Stromal cell of bone marrow (primary cell): Measurements from ENCODE around the gene EFCAB14.
A peak's percentile ranks its signal among the peaks of the same experiment; 100 is the strongest.
"Not testable (repeated sequence)": the region's sequence is repeated elsewhere in the genome, so short reads cannot be mapped to it uniquely, and the experiment has no call there.

ENCODE experiments used
- DNase-seq: peaks from one replicate; pipeline ENCODE4 v3.0.0-alpha.2; 2012; ENCODE audit warnings: low read depth

EFCAB14 gene

DNA sequence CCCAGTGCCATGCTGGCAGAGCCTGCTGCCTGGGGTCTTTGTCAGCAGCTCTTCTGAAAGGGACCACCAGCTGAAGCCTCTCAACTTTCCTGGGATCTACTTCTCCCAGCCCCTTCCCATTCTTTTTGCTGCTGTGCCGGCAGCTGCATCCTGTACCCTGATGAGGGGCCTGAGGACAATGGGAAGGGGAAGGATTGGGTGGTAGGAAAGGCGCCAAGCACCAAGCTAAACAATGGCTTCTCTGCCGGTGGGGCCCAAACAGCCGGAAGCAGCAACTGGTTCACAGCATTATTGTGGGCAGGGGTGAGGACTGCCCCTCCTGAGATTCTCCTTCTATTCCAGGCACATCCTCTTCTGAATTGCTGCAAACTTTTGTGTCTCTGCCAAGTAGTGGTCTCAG, 5.0 kb upstream of the EFCAB14 start:
- no peak for DNase-seq

DNA sequence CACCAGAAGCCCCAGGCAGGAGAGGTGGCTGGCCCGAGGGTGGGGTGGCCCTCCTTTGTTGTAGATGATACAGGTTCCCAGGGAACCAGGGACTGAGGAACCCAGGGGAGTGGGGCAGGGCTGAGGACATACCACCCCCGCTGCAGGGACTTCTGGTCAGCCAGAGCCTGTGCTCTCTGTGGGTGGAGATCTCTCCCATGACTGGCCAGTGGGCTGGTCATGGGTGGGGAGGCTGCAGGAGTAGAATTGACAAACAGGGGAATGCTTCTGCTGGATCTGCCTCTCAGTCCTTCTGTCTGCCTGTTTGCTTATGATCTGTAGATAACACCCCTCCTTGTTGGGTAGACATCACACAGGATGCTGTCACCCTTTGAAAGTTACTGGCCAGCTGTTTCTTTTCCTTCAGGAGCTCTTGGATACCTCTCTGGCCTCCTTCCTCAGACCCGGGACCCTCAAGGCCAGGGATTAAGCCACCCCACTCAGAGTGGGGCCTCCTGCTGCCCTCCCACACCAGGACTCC, 2.8 kb upstream of the EFCAB14 start:
- DNase-seq, result no peak

DNA sequence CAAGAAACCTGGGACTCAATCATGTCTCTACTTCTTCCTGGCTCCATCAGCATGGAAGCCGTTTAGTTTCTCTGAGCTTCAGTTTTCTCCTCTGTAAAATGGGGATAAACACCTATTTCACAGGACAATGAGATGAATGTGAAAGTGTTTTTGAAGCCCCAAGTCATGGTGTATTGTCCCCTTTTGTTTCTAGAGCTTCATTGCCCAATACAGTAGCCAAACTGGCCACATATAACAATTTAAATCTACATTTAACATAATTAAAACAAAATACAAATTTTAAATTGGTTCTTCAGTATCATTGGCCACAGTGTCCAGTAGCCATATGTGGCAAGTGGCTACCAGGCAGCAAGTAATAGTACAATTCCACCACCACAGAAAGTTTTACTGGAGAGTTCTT, 2.3 kb upstream of the EFCAB14 start:
- no peak for DNase-seq

DNA sequence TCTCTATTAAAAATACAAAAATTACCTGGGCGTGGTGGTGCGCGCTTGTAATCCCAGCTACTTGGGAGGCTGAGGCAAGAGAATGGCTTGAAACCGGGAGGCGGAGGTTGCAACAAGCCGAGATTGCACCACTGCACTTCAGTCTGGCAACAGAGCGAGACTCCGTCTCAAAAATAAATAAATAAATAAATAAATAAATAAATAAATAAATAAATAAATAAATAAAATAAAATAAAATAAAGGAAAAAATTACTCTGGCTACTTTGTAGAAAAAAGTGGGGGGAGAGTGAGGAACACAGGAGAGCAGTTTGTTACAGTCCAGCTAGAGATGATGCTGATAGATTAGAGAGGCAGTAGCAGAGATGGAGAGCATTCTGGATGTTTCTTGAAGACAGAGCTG, 1.4 kb upstream of the EFCAB14 start:
- not testable (repeated sequence) for DNase-seq

DNA sequence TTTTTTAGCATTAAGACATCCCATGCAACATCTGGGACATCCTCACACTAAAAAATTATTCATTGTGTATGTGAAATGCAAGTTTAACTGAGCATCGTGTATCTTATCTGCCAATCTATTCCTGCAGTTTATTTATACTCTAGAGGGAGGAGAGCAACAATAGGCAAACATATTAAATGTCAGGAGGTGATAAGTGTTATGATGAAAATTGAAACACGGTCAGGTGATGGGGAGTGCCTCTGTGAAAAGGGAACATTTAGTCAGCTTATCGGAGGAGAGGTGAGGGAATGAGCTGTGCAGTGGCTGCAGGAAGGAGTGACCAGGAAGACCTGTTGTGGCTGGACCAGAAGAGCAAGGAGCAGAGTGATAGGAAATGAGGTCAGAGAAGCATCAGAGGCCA, 775 bp upstream of the EFCAB14 start:
- no peak for DNase-seq

DNA sequence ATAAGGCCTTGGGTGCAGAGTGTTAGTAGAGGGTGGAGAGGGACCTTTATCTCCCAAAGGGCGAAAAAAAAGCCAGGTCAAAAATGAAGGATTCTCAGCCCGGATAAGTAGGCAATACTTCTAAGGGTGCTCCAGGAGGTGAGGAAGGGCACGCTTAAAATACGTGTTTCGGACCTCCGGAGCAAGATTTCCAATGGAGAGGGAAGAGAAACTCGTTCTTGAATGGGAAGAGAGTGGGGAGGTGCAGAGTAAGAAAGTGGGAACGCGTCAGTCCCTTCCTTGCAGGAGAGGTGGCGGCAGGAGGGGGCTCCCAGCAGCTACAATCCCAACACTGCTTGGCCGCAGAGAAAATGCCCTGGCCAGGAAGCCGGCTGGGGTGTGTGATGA, 581 bp downstream of the EFCAB14 start:
- no peak for DNase-seq

DNA sequence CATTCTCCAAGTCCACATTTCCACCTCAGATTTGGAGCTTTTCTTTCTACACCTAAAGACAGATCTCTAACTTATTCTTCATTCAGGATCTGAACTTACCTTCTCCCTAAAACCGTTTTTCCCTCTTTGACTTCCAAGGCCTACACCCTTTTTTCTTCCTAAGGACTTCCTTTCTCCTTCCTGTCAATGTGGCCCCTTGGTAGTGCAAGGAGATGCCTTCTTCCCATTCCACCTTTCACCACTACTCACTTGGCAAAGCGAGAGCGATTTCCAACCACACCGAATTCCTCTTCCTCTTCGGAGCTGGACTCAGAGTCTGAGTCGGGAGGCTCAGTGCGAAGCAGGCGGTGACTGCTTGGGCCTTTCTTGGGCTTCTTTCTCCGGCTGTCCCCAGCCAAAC, 1.3 kb downstream of the EFCAB14 start:
- DNase-seq, result no peak

DNA sequence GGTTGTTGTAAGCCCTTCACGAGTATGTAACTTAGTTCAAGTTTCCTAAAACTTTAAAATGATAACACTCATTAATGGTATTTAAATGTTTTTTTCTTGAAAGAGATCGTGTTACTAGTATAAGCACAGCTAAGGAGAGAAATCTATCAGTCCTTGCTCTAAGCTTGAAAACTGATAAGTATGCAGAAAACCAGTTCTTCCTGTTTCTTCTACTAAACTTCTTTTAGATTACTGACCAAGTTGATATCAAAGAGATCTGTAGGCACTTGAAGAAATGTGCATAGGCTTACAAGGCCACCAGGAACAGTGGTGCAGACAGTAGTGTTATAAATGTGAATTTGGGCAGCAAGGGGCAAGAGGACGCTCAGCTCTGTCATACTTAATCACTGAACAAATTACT, 3.9 kb downstream of the EFCAB14 start:
- DNase-seq, result no peak

DNA sequence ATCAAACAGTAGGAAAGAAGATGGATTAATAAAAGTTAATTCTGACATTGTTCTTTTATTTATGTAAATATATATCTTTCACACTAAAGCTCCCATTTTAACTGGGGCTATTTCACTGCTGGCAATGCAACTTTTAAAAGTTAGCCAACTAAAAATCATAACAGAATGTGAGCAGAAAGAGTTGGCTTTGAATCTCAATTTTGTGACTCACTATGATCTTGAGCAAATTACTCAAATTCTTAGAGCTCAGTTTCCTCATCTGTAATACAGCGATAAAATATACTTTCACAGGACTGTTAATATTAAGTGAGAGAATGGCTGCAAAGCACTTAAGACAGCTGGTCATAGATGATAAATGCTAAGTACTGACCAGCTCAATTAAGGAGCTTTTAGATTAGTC, 10.8 kb downstream of the EFCAB14 start:
- DNase-seq, result no peak

DNA sequence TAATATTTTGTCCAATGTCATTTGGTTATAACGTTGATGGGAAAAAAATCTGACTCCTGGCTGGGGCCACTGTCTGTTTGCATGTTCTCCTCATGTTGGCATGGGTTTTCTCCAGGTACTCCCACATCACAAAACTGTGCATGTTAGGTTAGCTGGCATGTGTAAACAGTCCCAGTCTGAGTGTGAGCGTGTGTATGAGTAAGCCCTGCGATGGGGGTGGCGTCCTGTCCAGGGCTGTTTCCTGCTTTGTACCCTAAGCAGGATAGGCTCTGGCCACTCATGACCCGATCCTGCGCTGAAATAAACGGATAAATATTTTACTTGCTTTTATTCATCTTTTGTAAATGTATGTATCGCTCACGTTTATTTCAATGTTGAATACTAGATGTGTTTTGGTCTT, 13.5 kb downstream of the EFCAB14 start:
- no peak for DNase-seq

DNA sequence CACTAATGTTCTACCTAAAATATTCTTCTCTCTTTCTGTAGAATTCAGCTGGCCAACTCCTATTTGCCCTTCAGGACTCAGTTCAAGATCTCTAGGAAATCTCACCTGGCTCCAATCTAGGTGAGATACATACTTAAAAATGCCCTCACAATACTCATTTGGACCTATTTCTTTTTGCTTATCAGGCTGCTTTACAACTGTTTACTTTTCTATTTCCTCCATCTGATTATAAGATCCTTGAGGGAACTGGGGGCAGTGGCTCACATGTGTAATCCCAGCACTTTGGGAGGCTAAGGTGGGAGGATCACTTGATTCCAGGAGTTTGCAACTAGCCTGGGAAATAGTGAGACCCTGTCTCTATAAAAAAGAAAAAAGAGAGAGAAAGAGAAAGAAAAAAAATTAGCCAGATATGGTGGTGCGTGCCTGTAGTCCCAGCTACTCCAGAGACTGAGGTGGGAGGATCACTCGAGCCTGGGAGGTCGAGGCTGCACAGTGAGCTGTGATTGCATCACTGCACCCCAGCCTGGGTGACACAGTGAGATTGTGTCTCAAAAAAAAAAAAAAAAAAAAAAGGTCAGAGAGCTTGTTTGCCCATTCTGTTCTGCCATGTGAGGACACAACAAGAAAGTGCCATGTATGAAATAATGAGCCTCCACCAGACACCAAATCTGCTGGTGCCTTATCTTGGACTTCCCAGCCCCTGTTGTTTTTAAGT, 14.8 kb downstream of the EFCAB14 start:
- DNase-seq, result no peak

DNA sequence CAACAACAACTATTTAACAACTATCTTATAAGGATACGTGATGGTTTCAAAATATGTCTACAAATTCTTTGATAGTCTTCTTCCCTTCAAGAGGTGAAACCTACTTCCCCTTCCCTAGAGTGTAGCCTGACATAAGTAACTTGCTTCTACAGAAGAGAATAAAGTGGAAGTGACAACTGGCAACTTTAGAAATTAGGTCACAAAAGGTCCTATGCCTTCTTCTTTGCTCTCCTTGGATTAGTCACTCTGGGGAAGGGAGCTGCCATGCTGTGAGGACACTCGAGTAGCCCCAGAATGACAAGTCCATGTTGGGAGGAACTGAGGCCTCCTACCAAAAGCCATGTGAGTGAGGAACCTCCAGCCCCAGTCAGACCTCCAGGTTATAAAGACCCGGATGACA, 19.2 kb downstream of the EFCAB14 start:
- no peak for DNase-seq

DNA sequence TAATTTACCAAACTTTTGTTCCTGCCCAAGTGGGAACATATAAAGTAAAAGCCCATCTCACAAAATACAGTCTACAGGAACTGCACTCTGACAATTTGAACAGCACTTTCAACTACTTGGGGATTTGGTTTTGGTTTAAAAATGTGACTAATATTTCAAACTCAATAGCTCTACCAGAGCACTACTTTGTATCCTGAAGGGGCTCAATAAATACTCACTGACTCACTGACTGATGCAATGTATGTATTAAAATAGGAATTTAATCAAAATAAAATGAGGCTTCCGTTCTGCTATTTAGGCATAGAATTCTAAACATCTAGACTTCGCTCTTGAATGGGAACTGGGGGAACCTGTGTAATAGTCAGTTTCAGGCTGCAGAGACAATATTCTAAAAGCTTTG, 21.9 kb downstream of the EFCAB14 start:
- no peak for DNase-seq

DNA sequence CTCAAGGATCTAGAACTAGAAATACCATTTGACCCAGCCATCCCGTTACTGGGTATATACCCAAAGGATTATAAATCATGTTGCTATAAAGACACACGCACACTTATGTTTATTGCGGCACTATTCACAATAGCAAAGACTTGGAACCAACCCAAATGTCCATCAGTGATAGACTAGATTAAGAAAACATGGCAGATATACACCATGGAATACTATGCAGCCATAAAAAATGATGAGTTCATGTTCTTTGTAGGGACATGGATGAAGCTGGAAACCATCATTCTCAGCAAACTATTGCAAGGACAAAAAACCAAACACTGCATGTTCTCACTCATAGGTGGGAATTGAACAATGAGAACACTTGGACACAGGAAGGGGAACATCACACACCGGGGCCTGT, 24.2 kb downstream of the EFCAB14 start:
- not testable (repeated sequence) for DNase-seq

DNA sequence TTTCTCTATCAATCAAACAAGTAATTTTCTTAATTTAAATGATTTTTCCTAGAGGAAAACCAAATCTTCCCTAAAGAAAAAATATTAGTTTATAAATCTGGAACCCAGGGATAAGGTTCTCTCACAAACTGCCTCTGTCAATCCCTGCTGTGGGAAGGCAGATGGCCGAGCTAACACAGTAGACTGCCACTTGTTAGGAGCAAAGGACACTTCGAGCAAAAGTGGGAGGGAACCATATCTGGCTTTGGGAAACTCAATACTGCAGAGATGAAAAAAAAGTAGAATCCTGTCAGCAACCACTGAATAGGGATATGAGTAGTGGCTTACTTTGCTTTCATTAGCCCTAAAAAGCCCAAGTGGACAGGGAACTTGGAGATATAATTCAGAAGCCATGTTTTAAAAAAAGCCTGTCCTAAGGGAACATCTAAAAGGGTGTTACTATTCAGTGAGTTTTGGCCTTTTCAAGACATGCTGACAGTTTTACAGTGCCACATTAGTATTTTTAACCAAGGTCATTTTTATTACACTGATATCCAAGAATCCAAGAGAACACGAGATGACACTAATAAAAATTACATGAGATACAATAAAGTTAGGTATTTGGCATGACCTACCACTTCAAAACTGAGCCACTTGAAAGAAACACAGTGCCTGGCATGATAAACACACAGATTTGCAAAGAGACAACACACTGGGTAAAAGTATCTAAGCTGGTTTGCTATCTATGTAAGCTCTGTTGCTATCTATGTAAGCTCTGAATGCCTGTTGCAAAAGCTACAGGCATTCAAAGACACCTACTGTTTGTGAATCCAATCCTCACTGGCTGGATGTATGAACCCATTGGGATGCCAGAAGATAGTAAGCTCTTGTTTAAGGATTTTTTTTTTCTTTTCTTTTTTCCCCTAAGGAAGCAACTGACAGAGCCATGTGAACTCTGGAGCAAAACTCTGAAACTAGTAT, 25.8 kb downstream of the EFCAB14 start:
- DNase-seq, result no peak

DNA sequence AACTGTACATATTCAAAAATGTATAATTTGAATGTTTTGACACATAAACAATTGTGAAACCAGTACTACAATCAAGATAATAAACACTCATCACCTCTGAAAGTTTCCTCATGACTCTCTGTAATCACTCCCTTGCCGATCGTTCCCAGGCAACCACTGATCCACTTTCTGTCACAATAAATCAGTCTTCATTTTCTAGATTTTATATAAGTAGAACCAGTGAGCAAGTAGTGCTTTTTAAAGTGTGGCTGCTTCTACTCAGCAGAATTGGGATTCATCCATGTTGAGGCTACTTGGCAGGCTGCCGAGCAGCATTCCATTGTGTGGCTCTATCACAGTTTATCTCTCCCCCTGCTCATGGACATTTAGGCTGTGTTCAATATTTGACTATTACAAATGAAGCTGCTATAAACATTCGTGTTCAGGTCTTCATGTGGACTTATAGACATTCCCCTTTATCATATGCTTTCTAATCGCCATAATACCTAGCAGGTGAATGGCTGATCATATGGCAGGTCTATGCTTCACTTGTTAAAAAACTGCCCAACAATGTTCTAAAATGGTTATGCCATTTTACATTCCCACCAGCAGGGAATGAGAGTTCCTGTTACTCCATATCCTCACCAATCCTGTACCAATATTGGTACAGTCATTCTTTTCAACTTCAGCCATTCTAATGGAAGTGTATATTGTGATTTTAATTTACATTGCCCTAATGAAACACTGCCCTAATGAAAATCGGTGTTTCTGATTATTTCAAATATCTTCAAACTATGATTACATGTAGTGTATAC, 26.7 kb downstream of the EFCAB14 start:
- no peak for DNase-seq

DNA sequence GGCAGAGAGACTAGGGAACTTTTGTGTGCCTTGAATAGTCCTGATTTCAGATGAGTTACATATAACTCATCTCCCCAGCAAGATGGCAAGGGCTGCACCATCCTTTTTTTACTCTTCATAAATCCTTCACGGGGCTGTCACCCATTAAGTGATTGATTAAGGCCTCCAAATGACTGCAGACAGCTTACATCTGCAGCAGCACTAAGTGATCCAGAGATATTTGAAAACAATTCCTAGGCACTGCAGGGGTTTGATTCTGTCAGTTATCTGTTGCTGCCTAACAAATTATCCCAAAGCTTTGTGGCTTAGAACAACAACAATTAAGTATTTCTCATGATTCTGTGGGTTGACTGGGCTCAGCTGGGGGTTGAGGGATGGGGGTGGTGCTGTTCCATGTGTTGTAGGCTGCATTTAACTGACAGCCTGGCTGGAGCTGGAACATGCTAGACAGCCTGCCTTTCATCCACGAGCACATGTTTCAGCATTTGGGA, 27.9 kb downstream of the EFCAB14 start:
- DNase-seq, result no peak

DNA sequence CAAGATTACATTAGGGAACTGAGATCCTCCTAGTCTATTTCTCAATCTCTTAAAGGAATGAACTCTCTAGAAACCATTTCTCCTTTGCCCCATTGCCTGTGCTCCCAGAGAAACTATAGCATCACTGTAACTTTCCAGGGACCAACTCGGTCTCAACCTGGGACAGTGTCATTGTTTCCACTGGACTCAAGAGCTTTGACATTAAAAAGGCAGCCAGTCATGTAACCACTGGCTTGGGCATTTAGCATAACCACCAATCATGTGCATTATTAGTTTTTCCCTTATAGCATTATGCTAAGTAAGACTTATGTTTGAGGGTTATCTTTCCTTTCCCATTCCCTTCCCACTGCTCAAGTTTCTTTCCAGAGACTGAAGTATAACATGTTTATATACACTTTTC, 29.0 kb downstream of the EFCAB14 start:
- DNase-seq, result no peak

DNA sequence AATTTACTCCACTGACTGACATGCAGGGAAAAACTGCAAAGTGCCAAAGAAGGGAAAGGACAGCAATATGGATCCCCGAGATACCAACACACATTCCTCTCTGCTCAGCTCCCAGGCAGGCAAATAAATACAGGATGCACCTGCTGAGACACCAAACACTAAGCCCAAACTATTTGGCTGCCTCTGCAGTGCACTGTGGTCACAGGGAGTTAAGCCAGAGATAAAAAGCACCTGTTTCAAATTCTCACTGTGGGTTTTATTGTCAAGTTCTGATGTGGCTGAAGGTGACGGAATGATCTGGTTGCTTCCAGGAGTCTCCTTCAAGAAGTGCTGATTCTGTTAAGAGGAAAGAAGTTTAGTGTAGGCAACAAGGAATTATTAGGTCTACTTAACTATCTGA, 29.6 kb downstream of the EFCAB14 start:
- DNase-seq, result no peak

DNA sequence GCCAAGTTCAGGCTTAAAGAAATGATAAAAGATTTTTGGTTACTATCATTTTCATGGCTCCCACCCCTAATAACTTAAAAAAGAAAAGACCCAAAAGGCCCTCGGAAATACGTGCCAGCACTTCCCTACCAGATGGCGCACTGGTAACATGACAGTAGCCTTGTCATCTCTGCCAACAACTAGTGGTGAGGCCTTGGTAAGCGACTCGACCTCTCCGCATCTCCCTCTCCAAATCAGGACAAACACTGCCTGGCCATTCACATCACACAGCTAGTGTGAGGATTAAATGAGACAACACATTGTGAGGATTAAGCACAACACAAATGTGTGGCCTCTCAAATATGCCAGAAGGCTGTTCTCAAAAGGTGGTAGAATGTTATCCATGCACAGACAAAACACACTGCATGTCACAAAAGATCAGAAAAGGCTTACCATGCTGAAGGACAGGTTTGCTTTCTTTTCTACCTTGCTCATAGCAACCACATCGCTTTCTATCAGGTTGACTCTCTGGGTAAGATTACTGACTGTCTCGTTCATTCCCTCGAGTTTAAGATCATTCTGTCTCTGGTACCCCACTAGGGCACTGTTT, 30.9 kb downstream of the EFCAB14 start:
- no peak for DNase-seq

DNA sequence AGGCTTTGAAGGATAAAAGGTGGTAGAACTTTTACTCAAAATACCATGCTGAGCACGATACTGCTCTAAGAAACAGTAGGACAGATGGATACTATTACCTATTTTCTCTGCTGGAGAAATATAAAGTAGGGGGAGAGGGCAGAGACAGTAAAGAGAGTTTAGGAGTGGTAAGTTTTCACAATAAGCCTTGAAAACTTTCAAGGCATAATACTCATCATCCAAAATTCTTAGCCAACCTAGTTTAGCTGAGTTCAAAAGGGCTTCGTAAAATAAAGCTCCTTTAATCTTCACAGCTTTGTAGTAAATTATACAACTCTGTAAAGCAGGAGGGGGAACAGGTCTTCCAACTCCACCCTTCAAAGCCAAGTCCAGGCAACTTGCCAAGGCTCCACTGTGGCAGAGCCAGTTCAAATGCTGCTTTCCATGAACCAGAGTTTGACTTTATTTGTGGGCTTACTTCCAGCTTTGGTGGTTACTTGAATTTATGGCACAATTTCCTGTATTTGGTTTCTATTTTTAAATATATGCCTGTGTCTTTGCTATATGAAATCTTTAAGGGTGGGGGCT, 31.7 kb downstream of the EFCAB14 start:
- DNase-seq, result peak; percentile 67

DNA sequence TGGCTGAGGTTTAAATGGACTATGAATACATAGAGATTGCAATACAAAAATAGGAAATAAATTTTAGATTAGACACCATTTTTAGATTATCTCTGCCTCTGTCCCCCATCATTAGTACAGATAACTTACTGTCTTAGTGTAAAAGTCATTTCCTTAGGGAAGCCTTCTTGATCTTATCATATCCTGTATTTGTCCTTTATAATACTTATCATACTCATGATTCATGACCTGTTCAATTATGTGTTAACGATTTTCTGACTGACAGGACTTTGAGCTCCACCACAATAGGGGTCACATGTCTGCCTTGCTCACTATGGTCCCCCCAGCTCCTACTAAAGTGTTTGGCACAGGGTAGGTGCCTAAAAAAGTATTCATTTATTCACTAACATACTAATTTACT, 32.7 kb downstream of the EFCAB14 start:
- no peak for DNase-seq
